GM18499 (cell line): ENCODE measurements around the gene TPD52L2.
"Not testable (repeated sequence)": the region's sequence is repeated elsewhere in the genome, so short reads cannot be mapped to it uniquely, and the experiment has no call there.

Experiments used
- ATAC-seq: cut with Tn5 transposase; IDR thresholded peaks from one replicate; pipeline ENCODE4 v1.9.1; 2021; ENCODE audit warnings: moderate number of reproducible peaks; ENCODE audit not compliant: insufficient read depth, unreplicated experiment

The TPD52L2 gene

GRCh38 chr20:63854766-63855362 is 10.2 kb upstream of the TPD52L2 start:
- no peak for ATAC-seq

- no peak for ATAC-seq
Observed at GRCh38 chr20:63855363-63856097, 9.5 kb upstream of the TPD52L2 start.

- ATAC-seq, result no peak
Observed at GRCh38 chr20:63856098-63856511, 9.0 kb upstream of the TPD52L2 start.

- no peak for ATAC-seq
Observed at GRCh38 chr20:63857764-63858392, 7.2 kb upstream of the TPD52L2 start.

GRCh38 chr20:63858393-63859165 is 6.5 kb upstream of the TPD52L2 start:
- no peak for ATAC-seq

- no peak for ATAC-seq
Observed at GRCh38 chr20:63859166-63859699, 5.8 kb upstream of the TPD52L2 start.

- ATAC-seq, result no peak
Observed at GRCh38 chr20:63860325-63861051, 4.6 kb upstream of the TPD52L2 start.

GRCh38 chr20:63861365-63861934 is 3.6 kb upstream of the TPD52L2 start, which contains the start of gene ABHD16B:
ABHD16B (plus strand) TSS chr20:63861498; CDS start chr20:63861541, 43 bp downstream.
- ATAC-seq, result no peak

GRCh38 chr20:63861981-63862901 is 2.8 kb upstream of the TPD52L2 start:
- ATAC-seq, result no peak

- no peak for ATAC-seq
Observed at GRCh38 chr20:63863021-63863797, 1.9 kb upstream of the TPD52L2 start.

- peak; percentile 41 for ATAC-seq
Observed at GRCh38 chr20:63863798-63864544, 1.1 kb upstream of the TPD52L2 start.

GRCh38 chr20:63864545-63864977 is 509 bp upstream of the TPD52L2 start:
- ATAC-seq, result no peak

- not testable (repeated sequence) for ATAC-seq
Observed at GRCh38 chr20:63867042-63867441, 2.0 kb downstream of the TPD52L2 start.

- ATAC-seq, result no peak
Observed at GRCh38 chr20:63868264-63868663, 3.2 kb downstream of the TPD52L2 start.

- ATAC-seq, result no peak
Observed at GRCh38 chr20:63873477-63873971, 8.5 kb downstream of the TPD52L2 start.

- not testable (repeated sequence) for ATAC-seq
Observed at GRCh38 chr20:63874241-63874640, 9.2 kb downstream of the TPD52L2 start.
